ENCODE data around the gene ADAT2. TPM values are rescaled to one million over a fixed set of nuclear protein-coding genes. Genes with fewer than 3 reads are reported as not detected.

The ADAT2 gene
- polyA plus RNA-seq, 3 donors: 0.08 to 9.7 (median 0.51) TPM

DNA sequence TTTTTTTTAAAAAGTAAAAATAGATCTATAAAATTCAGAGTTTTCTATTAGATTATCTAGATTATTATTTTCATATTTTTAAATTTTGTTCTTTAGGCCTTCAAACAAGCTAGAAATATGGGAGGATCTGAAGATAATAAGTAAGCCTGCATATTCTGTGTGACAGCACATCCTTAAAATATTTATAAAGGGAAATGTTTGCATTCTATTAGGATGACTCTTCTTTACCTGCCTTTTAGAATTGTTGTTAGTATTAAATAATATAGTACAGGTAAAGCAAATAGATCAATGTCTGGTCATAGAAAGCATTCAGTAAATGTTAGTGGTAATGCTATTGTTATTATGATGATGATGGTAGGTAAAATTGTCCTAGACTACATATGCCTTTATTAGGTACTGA, 17.5 kb upstream of the ADAT2 start:
- no peak overlapping the region for H3K27ac ChIP-seq (ENCODE audit: low read depth in 1 of 2, low read length in 2 of 2)
- no peaks in the 10 kb centered on the region for H3K9me3 Mint-ChIP-seq
- no peak overlapping the region for H3K9ac ChIP-seq (ENCODE audit: insufficient read depth, low read length, poor library complexity, severe bottlenecking)
- intact Hi-C loops (cut with micrococcal nuclease): no loop called here
- H3K4me3 ChIP-seq (replicated peaks in 1 of 3; ENCODE audit: low read depth in 2 of 3, low read length in 3 of 3): no peak overlapping the region
- H2AFZ ChIP-seq (ENCODE audit: insufficient read depth, low read depth, low read length, poor library complexity, severe bottlenecking): no peak overlapping the region
- H3K27me3 ChIP-seq (ENCODE audit: control insufficient read depth in 2 of 2, insufficient read depth in 2 of 2, low read length in 2 of 2): no peaks in the 10 kb centered on the region
- peaks cover 15 to 22% of the 10 kb centered on the region in 2 donors for H3K36me3 Mint-ChIP-seq
- no peak overlapping the region for H3K4me3 Mint-ChIP-seq
- H3K4me2 ChIP-seq (replicated peaks; ENCODE audit: extremely low read depth, low read length, poor library complexity, severe bottlenecking): no peak overlapping the region
- H4K20me1 ChIP-seq (ENCODE audit: insufficient read depth, low read length): no peaks in the 10 kb centered on the region
- TF ChIP-seq CTCF (IDR thresholded peaks at IDR 0.05): no peak
- H3K4me1 Mint-ChIP-seq: peaks cover 8% of the 10 kb centered on the region
- H3K36me3 ChIP-seq (replicated peaks in 1 of 2; ENCODE audit: control insufficient read depth in 1 of 2, insufficient read depth in 2 of 2, low read length in 2 of 2): peaks cover 7 to 18% of the 10 kb centered on the region in 2 donors
- H3K4me1 ChIP-seq (ENCODE audit: control insufficient read depth in 1 of 2, insufficient read depth in 2 of 2, low read length in 2 of 2): no peaks in the 10 kb centered on the region
- H3K79me2 ChIP-seq (ENCODE audit: insufficient read depth, low read length): no peaks in the 10 kb centered on the region
- DNase-seq: no peak
- H3K9me3 ChIP-seq (replicated peaks in 1 of 2; ENCODE audit: control insufficient read depth in 1 of 2, insufficient read depth in 1 of 2, low read length in 2 of 2): no peaks in the 10 kb centered on the region
- no peak overlapping the region for H3K27ac Mint-ChIP-seq
- H3K27me3 Mint-ChIP-seq (ENCODE audit: low read depth in 3 of 3): no peaks in the 10 kb centered on the region

- Histone ChIP-seq H3K79me2 (ENCODE audit: insufficient read depth, low read length) (no peaks in the 10 kb centered on the region), H3K9ac (ENCODE audit: insufficient read depth, low read length, poor library complexity, severe bottlenecking) (no peak overlapping the region), H3K4me2 (replicated peaks; ENCODE audit: extremely low read depth, low read length, poor library complexity, severe bottlenecking) (no peak overlapping the region), H3K4me3 (replicated peaks in 1 of 3; ENCODE audit: low read depth in 2 of 3, low read length in 3 of 3) (no peak overlapping the region), H4K20me1 (ENCODE audit: insufficient read depth, low read length) (no peaks in the 10 kb centered on the region), H3K9me3 (replicated peaks in 1 of 2; ENCODE audit: control insufficient read depth in 1 of 2, insufficient read depth in 1 of 2, low read length in 2 of 2) (no peaks in the 10 kb centered on the region), H3K36me3 (replicated peaks in 1 of 2; ENCODE audit: control insufficient read depth in 1 of 2, insufficient read depth in 2 of 2, low read length in 2 of 2) (peaks cover 8 to 14% of the 10 kb centered on the region in 2 donors), H2AFZ (ENCODE audit: insufficient read depth, low read depth, low read length, poor library complexity, severe bottlenecking) (no peak overlapping the region), H3K4me1 (ENCODE audit: control insufficient read depth in 1 of 2, insufficient read depth in 2 of 2, low read length in 2 of 2) (no peaks in the 10 kb centered on the region), H3K27ac (ENCODE audit: low read depth in 1 of 2, low read length in 2 of 2) (no peak overlapping the region), H3K27me3 (ENCODE audit: control insufficient read depth in 2 of 2, insufficient read depth in 2 of 2, low read length in 2 of 2) (no peaks in the 10 kb centered on the region)
- Mint-ChIP-seq H3K36me3 (peaks cover 16 to 17% of the 10 kb centered on the region in 2 donors), H3K27me3 (ENCODE audit: low read depth in 3 of 3) (no peaks in the 10 kb centered on the region), H3K4me1 (peaks cover 8% of the 10 kb centered on the region), H3K9me3 (no peaks in the 10 kb centered on the region), H3K27ac (no peak overlapping the region), H3K4me3 (no peak overlapping the region)
- WGBS (ENCODE audit: insufficient coverage): no CpG with 5 or more reads among the region's 2 CpGs
- TF ChIP-seq CTCF (IDR thresholded peaks at IDR 0.05): no peak
- intact Hi-C loops (cut with micrococcal nuclease): no loop called here
- no peak for DNase-seq
Measured at GRCh38 chr6:143465546-143465945, 15.1 kb upstream of the ADAT2 start.
